Measurements from ENCODE around the gene RAMACL.

The RAMACL gene

GRCh38 chr6:166618251-166618650 lies 31.8 kb upstream of the RAMACL start:
- DNase-seq (ENCODE audit: extremely low read depth in 1 of 2, low read depth in 1 of 2) = no peak

GRCh38 chr6:166617359-166617758 lies 30.9 kb upstream of the RAMACL start:
- DNase-seq (ENCODE audit: extremely low read depth in 1 of 2, low read depth in 1 of 2) = no peak

GRCh38 chr6:166616261-166617238 lies 30.1 kb upstream of the RAMACL start:
- no peak for DNase-seq (ENCODE audit: extremely low read depth in 1 of 2, low read depth in 1 of 2)

DNA sequence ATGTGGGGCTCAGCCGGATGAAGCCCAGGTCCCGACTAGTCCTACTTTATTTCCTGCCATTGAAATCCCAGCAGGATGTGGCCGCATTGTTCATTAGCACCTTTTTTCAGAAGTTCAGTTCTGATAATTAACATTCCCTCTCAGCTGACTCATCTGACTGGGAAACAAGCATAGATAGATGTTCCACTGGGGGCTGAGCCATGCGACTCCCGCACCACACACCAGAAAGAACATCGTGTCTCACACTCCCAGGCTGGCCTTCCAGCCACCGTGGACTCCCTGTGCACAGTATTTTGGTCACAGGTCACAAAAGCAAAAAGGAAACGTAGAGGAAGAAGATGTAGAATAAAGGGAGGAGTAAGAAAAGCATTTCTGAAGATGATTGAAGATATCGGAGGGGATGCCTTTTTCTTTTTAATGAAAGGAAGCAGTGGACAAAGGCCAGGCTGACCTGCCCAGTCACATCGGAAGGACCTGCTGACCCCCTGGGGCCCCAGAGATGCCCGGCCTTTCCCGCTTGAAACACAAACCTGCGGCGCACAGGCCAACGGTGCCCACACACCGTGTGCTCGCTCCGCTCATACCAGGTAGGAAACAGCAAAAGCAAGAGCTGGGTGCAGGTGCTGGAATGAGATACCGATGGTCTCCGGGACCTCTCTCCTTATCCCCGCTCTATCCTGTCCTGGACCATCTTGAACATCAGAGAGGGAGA lies 28.7 kb upstream of the RAMACL start:
- no peak for DNase-seq (ENCODE audit: extremely low read depth in 1 of 2, low read depth in 1 of 2)

- DNase-seq (ENCODE audit: extremely low read depth in 1 of 2, low read depth in 1 of 2) = no peak
These were observed 28.1 kb upstream of the RAMACL start for GRCh38 chr6:166614589-166614988.

DNA sequence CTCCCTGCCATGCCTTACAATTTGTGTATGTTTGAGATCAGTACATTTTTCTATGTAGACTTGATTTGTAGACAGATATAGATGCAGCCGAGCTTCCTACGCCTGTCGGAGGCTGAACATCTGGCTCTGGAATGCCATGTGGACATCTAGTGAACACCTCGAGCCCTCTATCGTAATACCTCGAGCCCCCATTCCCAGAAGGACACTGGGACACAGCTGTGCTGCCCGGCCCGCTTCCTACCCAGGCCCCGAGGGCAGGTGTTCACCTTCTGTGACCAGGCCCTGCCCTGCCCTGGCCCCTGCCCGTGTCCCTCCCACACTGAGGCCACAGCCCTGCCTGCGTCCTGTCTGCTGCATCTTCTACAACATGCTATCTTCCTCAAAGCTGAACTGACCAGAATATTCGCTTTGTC lies 27.7 kb upstream of the RAMACL start:
- DNase-seq (ENCODE audit: extremely low read depth in 1 of 2, low read depth in 1 of 2) = no peak

GRCh38 chr6:166613027-166613426 lies 26.5 kb upstream of the RAMACL start:
- no peak for DNase-seq (ENCODE audit: extremely low read depth in 1 of 2, low read depth in 1 of 2)

GRCh38 chr6:166612471-166612881 lies 26.0 kb upstream of the RAMACL start:
- no peak for DNase-seq (ENCODE audit: extremely low read depth in 1 of 2, low read depth in 1 of 2)

DNA sequence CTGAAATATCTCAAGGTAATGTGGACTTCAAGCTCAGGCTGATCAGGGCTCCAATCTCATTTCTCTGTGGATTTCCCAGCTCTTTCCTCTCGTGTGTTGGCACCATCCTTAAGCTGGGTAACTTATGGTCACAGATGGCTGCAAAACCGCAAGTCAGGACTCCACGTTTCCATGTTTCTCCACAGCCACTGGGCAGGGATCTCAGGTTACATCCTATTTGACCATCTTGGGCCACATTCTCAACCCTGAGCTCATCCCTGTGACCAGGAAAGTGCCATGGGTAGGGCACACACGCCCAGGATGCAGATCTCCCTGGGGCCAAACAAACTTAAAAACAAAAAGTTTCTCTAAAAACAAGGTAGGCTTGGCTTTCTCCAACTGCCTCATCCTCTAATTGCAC lies 25.2 kb upstream of the RAMACL start:
- DNase-seq (ENCODE audit: extremely low read depth in 1 of 2, low read depth in 1 of 2) = no peak

GRCh38 chr6:166610069-166610468 lies 23.6 kb upstream of the RAMACL start:
- DNase-seq (ENCODE audit: extremely low read depth in 1 of 2, low read depth in 1 of 2) = no peak

- DNase-seq (ENCODE audit: extremely low read depth in 1 of 2, low read depth in 1 of 2) = no peak
These were observed 22.3 kb upstream of the RAMACL start for GRCh38 chr6:166608774-166609173.

DNA sequence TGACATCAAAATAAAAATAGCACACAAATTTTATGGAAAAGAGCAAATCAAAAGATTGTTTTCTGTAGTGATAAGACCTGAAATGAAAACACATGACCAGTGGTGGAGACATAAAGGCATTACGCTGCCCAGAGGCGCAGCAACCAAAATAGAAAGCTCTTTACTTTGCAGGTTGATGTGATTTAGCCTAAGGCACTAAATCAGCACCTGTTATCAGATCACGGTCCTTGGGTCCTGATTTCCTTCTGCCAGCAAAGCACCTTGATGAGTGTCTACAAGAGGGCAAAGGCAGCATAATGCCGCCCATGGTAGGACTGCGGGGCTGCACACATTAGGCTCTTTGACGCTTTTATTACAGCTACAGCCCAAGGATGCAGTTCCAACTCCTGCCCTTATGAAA lies 19.3 kb upstream of the RAMACL start:
- no peak for DNase-seq (ENCODE audit: extremely low read depth in 1 of 2, low read depth in 1 of 2)

GRCh38 chr6:166604911-166605310 lies 18.4 kb upstream of the RAMACL start:
- DNase-seq (ENCODE audit: extremely low read depth in 1 of 2, low read depth in 1 of 2) = no peak

DNA sequence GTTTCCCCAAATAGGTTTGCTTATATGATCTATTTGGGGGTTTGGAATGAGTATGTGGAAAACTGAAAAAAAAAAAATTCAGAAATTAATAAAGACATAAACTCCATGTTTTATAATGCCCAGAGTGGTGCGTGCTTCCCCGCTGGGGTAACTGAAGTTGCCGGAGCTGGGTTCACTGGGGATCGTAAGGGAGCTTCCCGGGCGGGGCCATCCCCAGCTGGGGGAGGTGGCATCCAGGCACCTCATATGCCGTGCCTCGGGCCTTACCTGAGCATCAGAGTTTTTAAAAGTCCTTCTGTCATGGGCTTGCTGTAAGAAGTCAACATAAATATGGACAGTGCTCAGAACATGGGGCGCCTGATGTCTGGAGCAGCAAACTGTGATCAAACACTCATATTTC lies 17.9 kb upstream of the RAMACL start:
- DNase-seq (ENCODE audit: extremely low read depth in 1 of 2, low read depth in 1 of 2) = no peak

- DNase-seq (ENCODE audit: extremely low read depth in 1 of 2, low read depth in 1 of 2) = no peak
These were observed 16.7 kb upstream of the RAMACL start for GRCh38 chr6:166603043-166603690.

DNA sequence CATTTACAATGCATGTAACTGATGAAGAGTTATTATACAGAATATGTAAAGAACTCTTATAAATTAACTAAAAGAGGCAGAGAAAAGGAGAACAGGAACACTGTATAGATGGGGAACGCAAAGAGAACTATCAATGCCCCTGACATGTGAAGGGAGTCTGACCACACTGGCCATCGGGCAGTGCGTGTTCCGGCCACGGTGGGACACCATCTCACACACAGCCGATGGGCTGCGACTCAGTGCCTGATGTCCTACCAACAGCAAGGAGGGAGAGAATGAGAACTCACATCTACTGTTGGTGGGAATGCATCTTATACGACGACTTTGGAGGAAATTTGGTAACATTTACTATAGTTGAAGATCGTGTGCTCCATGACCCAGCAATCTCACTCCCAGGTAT lies 15.5 kb upstream of the RAMACL start:
- no peak for DNase-seq (ENCODE audit: extremely low read depth in 1 of 2, low read depth in 1 of 2)

DNA sequence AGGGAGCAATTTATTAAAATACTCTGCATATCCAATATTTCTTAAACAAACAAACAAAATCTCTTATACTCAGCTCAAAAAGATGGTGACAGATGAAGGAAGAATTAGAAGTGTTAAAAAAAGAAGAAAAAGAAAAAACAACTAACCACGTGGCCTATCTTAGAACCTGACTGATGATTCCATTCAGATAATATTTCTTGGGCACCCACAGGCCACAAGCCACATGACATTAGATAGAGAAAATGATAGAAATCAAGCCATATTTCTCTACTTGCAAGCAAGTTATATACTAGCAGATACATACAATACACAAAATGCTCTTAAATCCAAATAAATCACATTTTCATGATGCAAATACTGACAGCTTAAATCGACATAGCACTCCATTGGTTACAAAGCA lies 14.5 kb upstream of the RAMACL start:
- DNase-seq (ENCODE audit: extremely low read depth in 1 of 2, low read depth in 1 of 2) = no peak

- DNase-seq (ENCODE audit: extremely low read depth in 1 of 2, low read depth in 1 of 2) = no peak
These were observed 12.7 kb upstream of the RAMACL start for GRCh38 chr6:166599205-166599604.

GRCh38 chr6:166598441-166599138 lies 12.1 kb upstream of the RAMACL start:
- DNase-seq (ENCODE audit: extremely low read depth in 1 of 2, low read depth in 1 of 2) = no peak

DNA sequence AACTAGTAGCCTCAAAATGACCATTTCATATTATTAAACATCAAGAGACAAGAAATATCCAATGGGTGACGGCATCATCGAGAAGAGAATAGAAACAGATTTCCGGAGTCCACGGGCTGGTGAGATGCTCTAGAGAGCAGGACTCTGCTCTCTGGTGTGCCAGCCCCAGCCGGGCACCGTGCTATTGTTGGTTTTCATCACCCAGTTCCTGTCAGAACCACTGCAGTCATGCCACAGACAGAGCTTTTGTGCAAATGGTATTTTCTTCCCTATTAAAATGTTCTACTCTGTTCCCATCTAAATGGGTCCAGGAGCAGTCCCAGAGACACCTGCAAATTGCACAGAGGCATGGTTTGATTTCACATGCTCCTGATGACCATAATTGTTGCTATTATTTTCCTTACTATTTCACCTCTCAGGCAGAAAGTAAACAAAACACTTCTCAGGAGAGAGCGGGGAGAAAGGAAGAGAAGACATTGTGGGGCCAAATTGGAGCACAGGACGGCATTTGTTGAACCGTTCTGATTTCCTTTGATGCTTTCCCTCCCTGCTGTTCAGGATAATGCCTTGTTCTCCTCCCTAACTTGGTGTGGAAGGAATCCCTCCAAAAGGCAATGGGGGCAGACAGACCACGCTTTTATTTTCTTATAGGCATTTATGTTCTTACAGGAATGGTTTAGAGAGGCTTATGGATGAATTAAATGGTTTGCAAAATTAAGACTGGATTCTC lies 11.4 kb upstream of the RAMACL start:
- no peak for DNase-seq (ENCODE audit: extremely low read depth in 1 of 2, low read depth in 1 of 2)
